HCT116 (cell line): Measurements from ENCODE around the gene LRP2.

ENCODE experiments used
- CTCF ChIP-seq, 3 experiments: fragments of 200-600 bp in 1 of 3; sonication (generic) in 1 of 3; IDR thresholded peaks in 2 of 3; conservative IDR thresholded peaks in 1 of 3; 2 replicates each; pipeline ENCODE4 v1.5.1; 2012 to 2017; ENCODE audit warnings: low read depth in 2 of 3, low read length in 2 of 3, antibody characterized with exemption in 1 of 3, borderline replicate concordance in 1 of 3, control low read depth in 1 of 3, mild to moderate bottlenecking in 1 of 3, mixed read lengths in 1 of 3, mixed run types in 1 of 3, moderate library complexity in 1 of 3; ENCODE audit not compliant: insufficient read depth in 1 of 3
- EZH2 ChIP-seq: fragments of 200-600 bp; sonication (generic); IDR thresholded peaks from 2 replicates; pipeline ENCODE4 v1.6.1; 2017; ENCODE audit warnings: antibody characterized with exemption, mixed run types
- POLR2A ChIP-seq: IDR thresholded peaks from 2 replicates; pipeline ENCODE4 v1.7.0; 2011; ENCODE audit warnings: borderline replicate concordance; ENCODE audit not compliant: insufficient read depth, insufficient read length; ENCODE audit errors: extremely low read depth
- POLR2AphosphoS5 ChIP-seq: IDR thresholded peaks from 2 replicates; pipeline ENCODE4 v1.6.1; 2011; ENCODE audit warnings: mild to moderate bottlenecking, low read depth, low read length, moderate library complexity
- REST ChIP-seq: IDR thresholded peaks from 2 replicates; pipeline ENCODE4 v1.6.1; 2012; ENCODE audit warnings: low read depth
- SP1 ChIP-seq: IDR thresholded peaks from 2 replicates; pipeline ENCODE4 v1.6.1; 2012; ENCODE audit warnings: low read depth
- ZNF274 ChIP-seq: fragments of 200-500 bp; sonication (Bioruptor generic); IDR thresholded peaks from 2 replicates; pipeline ENCODE4 v1.6.1; 2014; ENCODE audit warnings: mild to moderate bottlenecking, low read depth, low read length, inconsistent platforms
- TF ChIP-seq, protein P1 (sequence below): IDR thresholded peaks from 2 replicates; pipeline ENCODE4 v1.6.1; 2011; ENCODE audit warnings: mild to moderate bottlenecking, low read length, moderate library complexity; ENCODE audit not compliant: insufficient replicate concordance; ENCODE audit errors: extremely low read depth

DNA sequence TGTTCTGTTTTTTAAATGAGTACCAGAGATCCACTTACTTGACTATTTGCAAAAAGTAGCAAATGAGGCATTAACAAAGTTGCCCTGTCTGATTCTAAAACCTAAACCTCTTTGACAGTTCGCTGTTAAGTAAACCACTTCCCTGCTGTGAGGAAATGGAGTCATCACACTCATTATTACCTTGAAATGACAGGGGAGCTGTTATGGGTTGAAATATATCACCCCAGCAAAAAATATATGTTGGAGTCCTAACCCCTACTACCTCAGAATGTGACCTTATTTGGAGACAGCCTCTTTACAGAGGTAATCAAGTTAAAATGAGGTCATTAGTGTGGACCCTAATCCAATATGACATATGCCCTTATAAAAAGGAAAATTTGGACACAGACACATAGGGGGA, 256.9 kb downstream of the LRP2 start:
- TF ChIP-seq EZH2 (no peak), CTCF (IDR thresholded peaks at IDR 0.05 in 2 of 3, conservative IDR thresholded peaks at IDR 0.05 in 1 of 3; ENCODE audit: borderline replicate concordance in 1 of 3, insufficient read depth in 1 of 3, low read depth in 2 of 3, low read length in 2 of 3) (no peak), POLR2A (no peak), REST (no peak), POLR2AphosphoS5 (no peak), ZNF274 (no peak), SP1 (no peak)
- TF ChIP-seq, protein P1, sequence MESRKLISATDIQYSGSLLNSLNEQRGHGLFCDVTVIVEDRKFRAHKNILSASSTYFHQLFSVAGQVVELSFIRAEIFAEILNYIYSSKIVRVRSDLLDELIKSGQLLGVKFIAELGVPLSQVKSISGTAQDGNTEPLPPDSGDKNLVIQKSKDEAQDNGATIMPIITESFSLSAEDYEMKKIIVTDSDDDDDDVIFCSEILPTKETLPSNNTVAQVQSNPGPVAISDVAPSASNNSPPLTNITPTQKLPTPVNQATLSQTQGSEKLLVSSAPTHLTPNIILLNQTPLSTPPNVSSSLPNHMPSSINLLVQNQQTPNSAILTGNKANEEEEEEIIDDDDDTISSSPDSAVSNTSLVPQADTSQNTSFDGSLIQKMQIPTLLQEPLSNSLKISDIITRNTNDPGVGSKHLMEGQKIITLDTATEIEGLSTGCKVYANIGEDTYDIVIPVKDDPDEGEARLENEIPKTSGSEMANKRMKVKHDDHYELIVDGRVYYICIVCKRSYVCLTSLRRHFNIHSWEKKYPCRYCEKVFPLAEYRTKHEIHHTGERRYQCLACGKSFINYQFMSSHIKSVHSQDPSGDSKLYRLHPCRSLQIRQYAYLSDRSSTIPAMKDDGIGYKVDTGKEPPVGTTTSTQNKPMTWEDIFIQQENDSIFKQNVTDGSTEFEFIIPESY: no peak
